OCI-LY1 (cell line): ENCODE measurements around the gene STRN4.
"Not testable (repeated sequence)": the region's sequence is repeated elsewhere in the genome, so short reads cannot be mapped to it uniquely, and the experiment has no call there.

Experiments used
- H2AFZ ChIP-seq: fragments of 200-600 bp; sonication (generic), shearing (Covaris generic); 2 replicates; pipeline ENCODE4 v1.6.0; 2014; ENCODE audit warnings: antibody characterized with exemption, mild to moderate bottlenecking, low read length
- H3F3A ChIP-seq: fragments of 200-600 bp; sonication (generic), shearing (Covaris generic); 2 replicates; pipeline ENCODE4 v1.6.0; 2014; ENCODE audit warnings: mild to moderate bottlenecking, antibody characterized with exemption, low read length, moderate library complexity; ENCODE audit not compliant: insufficient read depth
- H3K27ac ChIP-seq: fragments of 200-600 bp; sonication (generic); 2 replicates; pipeline ENCODE4 v1.5.1; 2014; ENCODE audit warnings: low read length, mixed run types, mild to moderate bottlenecking, low read depth; ENCODE audit not compliant: poor library complexity, severe bottlenecking
- H3K27me3 ChIP-seq: fragments of 200-600 bp; sonication (generic); 2 replicates; pipeline ENCODE4 v1.6.0; 2014; ENCODE audit warnings: antibody characterized with exemption, mild to moderate bottlenecking, low read length, moderate library complexity; ENCODE audit not compliant: insufficient read depth
- H3K36me3 ChIP-seq: fragments of 200-600 bp; sonication (generic); 2 replicates; pipeline ENCODE4 v1.6.1; 2014; ENCODE audit warnings: mild to moderate bottlenecking, antibody characterized with exemption, low read length, moderate library complexity, mixed read lengths; ENCODE audit not compliant: insufficient read depth
- H3K4me1 ChIP-seq: fragments of 200-600 bp; sonication (generic); 2 replicates; pipeline ENCODE4 v1.5.1; 2014; ENCODE audit warnings: mild to moderate bottlenecking, low read length, moderate library complexity; ENCODE audit not compliant: insufficient read depth, severe bottlenecking
- H3K4me2 ChIP-seq: fragments of 200-600 bp; sonication (generic), shearing (Covaris generic); 2 replicates; pipeline ENCODE4 v1.6.1; 2014; ENCODE audit warnings: low read length
- H3K4me3 ChIP-seq: fragments of 200-600 bp; sonication (generic); 2 replicates; pipeline ENCODE4 v1.5.1; 2014; ENCODE audit warnings: low read length, low read depth, mild to moderate bottlenecking, mixed read lengths; ENCODE audit not compliant: poor library complexity, severe bottlenecking
- H3K79me2 ChIP-seq: fragments of 200-600 bp; shearing (Covaris generic); 2 replicates; pipeline ENCODE4 v1.6.1; 2016; ENCODE audit warnings: mixed run types, low read length, mixed read lengths; ENCODE audit not compliant: insufficient read depth
- H3K9ac ChIP-seq: fragments of 200-600 bp; sonication (generic), shearing (Covaris generic); 2 replicates; pipeline ENCODE4 v1.6.1; 2014; ENCODE audit warnings: mild to moderate bottlenecking, low read length, mixed read lengths
- H3K9me2 ChIP-seq: fragments of 200-600 bp; sonication (generic), shearing (Covaris generic); 2 replicates; pipeline ENCODE4 v1.6.1; 2014; ENCODE audit warnings: low read depth, mild to moderate bottlenecking, low read length, mixed read lengths
- H3K9me3 ChIP-seq: fragments of 200-600 bp; shearing (Covaris generic); 2 replicates; pipeline ENCODE4 v1.6.1; 2014; ENCODE audit warnings: low read length, mixed read lengths
- H4K20me1 ChIP-seq: fragments of 200-600 bp; sonication (generic), shearing (Covaris generic); 2 replicates; pipeline ENCODE4 v1.6.0; 2016; ENCODE audit warnings: mild to moderate bottlenecking, low read length; ENCODE audit not compliant: insufficient read depth
- EZH2 ChIP-seq: fragments of 200-600 bp; sonication (generic), shearing (Covaris generic); IDR thresholded peaks from 2 replicates; pipeline ENCODE4 v1.8.0; 2017; ENCODE audit warnings: borderline replicate concordance, mixed run types, mild to moderate bottlenecking, antibody characterized with exemption, low read length, moderate library complexity, mixed read lengths
- TF ChIP-seq, protein P1 (sequence below): fragments of 200-600 bp; sonication (generic), shearing (Covaris generic); IDR thresholded peaks from 2 replicates; pipeline ENCODE4 v1.5.1; 2017; ENCODE audit warnings: mild to moderate bottlenecking, antibody characterized with exemption, low read length, moderate library complexity, mixed read lengths

Gene STRN4

DNA sequence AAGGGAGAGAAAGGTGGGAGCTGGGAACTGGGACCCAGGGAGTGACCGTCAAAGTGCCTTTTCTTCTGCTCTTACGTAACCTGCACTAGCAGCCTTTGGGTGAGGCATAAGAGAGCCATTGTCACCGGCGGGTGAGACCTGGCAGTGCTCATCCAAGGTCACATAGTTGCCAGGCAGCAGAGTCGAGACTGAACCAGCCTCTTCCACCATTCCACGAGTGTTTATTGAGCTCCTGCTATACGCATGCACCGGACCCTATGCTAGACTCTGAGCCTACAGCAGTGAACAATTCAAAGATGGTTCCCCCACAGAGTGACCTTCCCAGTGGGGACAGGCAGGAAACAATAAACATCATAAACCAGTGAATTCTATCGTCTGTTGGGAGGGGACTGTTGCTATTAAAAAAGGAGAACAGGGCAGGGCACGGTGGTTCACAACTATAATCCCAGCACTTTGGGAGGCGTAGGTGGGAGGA, 18.6 kb upstream of the STRN4 start:
- H3K9ac ChIP-seq, result no peak overlapping the region
- H3K4me2 ChIP-seq, result no peak overlapping the region

DNA sequence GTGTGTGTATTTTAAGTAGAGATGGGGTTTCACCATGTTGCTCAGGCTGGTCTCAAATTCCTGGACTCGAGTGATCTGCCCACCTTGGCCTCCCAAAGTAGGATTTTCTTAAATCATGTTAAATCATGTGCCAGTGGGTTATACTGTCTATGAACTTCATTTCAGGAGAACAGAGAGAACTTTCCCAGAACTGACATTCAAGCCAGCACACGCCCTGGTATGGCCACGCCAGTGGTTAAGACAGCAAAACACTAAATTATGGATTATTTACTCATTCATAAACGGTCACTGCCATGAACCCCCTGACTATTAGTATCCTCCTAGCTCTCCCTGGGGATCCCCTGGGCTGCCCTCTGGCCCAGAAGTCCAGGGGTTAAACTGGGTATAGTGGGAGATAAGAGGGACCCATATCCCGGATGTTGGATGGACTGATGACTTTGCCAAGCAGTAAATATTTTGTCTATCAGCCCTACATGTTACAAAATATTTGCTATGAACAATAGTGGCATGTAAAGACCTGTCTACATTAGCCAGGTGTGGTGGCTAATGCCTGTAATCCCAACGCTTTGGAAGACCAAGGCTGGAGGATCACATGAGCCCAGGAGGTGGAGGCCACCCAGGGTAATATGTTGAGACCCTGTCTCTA, 16.1 kb upstream of the STRN4 start:
- no peak overlapping the region for H2AFZ ChIP-seq
- no peaks in the 10 kb centered on the region for H3K9me3 ChIP-seq
- H3K9me2 ChIP-seq, result no peaks in the 10 kb centered on the region
- TF ChIP-seq EZH2, result no peak
- TF ChIP-seq, protein P1, sequence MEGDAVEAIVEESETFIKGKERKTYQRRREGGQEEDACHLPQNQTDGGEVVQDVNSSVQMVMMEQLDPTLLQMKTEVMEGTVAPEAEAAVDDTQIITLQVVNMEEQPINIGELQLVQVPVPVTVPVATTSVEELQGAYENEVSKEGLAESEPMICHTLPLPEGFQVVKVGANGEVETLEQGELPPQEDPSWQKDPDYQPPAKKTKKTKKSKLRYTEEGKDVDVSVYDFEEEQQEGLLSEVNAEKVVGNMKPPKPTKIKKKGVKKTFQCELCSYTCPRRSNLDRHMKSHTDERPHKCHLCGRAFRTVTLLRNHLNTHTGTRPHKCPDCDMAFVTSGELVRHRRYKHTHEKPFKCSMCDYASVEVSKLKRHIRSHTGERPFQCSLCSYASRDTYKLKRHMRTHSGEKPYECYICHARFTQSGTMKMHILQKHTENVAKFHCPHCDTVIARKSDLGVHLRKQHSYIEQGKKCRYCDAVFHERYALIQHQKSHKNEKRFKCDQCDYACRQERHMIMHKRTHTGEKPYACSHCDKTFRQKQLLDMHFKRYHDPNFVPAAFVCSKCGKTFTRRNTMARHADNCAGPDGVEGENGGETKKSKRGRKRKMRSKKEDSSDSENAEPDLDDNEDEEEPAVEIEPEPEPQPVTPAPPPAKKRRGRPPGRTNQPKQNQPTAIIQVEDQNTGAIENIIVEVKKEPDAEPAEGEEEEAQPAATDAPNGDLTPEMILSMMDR, result no peak
- H3K27me3 ChIP-seq, result no peaks in the 10 kb centered on the region
- H3K4me2 ChIP-seq, result no peak overlapping the region
- no peaks in the 10 kb centered on the region for H4K20me1 ChIP-seq
- no peak overlapping the region for H3K9ac ChIP-seq
- H3F3A ChIP-seq, result no peaks in the 10 kb centered on the region
- peaks cover 6% of the 10 kb centered on the region for H3K4me1 ChIP-seq
- no peak overlapping the region for H3K4me3 ChIP-seq
- H3K36me3 ChIP-seq, result peaks cover 3% of the 10 kb centered on the region; the same call in 1 of the 2 replicates
- no peaks in the 10 kb centered on the region for H3K79me2 ChIP-seq
- H3K27ac ChIP-seq, result no peak overlapping the region

More for the DNA sequence above, 18.6 kb upstream of the STRN4 start:
- Histone ChIP-seq H2AFZ (no peak overlapping the region), H3K79me2 (no peaks in the 10 kb centered on the region), H3F3A (no peaks in the 10 kb centered on the region), H3K9me3 (no peaks in the 10 kb centered on the region), H4K20me1 (no peaks in the 10 kb centered on the region), H3K9me2 (no peaks in the 10 kb centered on the region), H3K27me3 (no peaks in the 10 kb centered on the region), H3K4me1 (no peaks in the 10 kb centered on the region), H3K36me3 (no peaks in the 10 kb centered on the region), H3K4me3 (no peak overlapping the region), H3K27ac (no peak overlapping the region)
- TF ChIP-seq, protein P1, result no peak
- TF ChIP-seq EZH2, result no peak

DNA sequence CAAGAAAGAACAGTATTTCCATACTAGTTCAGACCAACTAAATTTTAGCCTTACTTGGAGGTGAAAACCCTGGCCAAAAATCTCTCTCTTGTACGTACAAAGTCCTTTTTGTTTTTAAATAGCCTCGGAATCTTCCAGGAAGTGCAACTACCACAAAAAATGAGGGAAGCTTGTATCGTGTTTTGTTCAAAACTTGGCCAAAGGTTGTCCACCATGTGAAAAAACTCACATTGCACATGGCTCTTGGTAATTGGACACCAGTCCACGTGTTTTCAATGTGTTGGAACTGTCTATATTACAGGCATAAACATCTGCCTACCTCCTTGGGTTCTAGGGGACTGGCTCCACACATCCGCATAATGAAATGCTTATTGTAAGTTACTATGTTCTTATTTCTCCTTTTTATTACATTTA, 15.2 kb upstream of the STRN4 start:
- H3K9me3 ChIP-seq, result no peaks in the 10 kb centered on the region
- H2AFZ ChIP-seq, result no peak overlapping the region
- no peaks in the 10 kb centered on the region for H3K79me2 ChIP-seq
- no peak overlapping the region for H3K9ac ChIP-seq
- H3K27me3 ChIP-seq, result no peaks in the 10 kb centered on the region
- H3K4me1 ChIP-seq, result peaks cover 7% of the 10 kb centered on the region
- no peak overlapping the region for H3K27ac ChIP-seq
- TF ChIP-seq, protein P1, result no peak
- H3K4me3 ChIP-seq, result no peak overlapping the region
- H3F3A ChIP-seq, result no peaks in the 10 kb centered on the region
- no peaks in the 10 kb centered on the region for H3K9me2 ChIP-seq
- H4K20me1 ChIP-seq, result no peaks in the 10 kb centered on the region
- H3K36me3 ChIP-seq, result peaks cover 3% of the 10 kb centered on the region; the same call in 1 of the 2 replicates
- no peak overlapping the region for H3K4me2 ChIP-seq

DNA sequence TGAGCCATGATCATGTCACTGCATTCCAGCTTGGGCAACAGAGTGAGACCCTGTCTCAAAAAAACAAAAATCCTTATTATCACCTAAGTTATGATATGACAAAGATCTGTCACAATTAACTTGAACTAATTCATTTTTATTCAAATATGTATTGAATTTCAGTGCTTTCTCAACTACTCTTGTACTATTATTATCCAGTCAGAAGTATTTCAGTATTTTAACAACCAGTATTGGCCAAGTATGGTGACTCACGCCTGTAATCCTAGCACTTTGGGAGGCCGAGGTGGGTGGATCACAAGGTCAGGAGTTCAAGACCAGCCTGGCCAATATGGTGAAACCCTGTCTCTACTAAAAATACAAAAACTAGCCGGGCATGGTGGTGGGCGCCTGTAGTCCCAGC, 14.6 kb upstream of the STRN4 start:
- H3K27me3 ChIP-seq, H3K27ac ChIP-seq, H3K4me3 ChIP-seq, H3K4me2 ChIP-seq, H4K20me1 ChIP-seq, H3K4me1 ChIP-seq, H2AFZ ChIP-seq, H3F3A ChIP-seq, H3K79me2 ChIP-seq, H3K36me3 ChIP-seq, H3K9me3 ChIP-seq, H3K9ac ChIP-seq, H3K9me2 ChIP-seq: not testable (repeated sequence)
